HG03159 (cell line): Measurements from ENCODE around the gene DDR2.
"Not testable (repeated sequence)": the region's sequence is repeated elsewhere in the genome, so short reads cannot be mapped to it uniquely, and the experiment has no call there.

Source experiments
- ATAC-seq: cut with Tn5 transposase; IDR thresholded peaks from one replicate; pipeline ENCODE4 v1.9.1; 2021; ENCODE audit warnings: mild to moderate bottlenecking, moderate library complexity; ENCODE audit not compliant: unreplicated experiment

DDR2 gene

DNA sequence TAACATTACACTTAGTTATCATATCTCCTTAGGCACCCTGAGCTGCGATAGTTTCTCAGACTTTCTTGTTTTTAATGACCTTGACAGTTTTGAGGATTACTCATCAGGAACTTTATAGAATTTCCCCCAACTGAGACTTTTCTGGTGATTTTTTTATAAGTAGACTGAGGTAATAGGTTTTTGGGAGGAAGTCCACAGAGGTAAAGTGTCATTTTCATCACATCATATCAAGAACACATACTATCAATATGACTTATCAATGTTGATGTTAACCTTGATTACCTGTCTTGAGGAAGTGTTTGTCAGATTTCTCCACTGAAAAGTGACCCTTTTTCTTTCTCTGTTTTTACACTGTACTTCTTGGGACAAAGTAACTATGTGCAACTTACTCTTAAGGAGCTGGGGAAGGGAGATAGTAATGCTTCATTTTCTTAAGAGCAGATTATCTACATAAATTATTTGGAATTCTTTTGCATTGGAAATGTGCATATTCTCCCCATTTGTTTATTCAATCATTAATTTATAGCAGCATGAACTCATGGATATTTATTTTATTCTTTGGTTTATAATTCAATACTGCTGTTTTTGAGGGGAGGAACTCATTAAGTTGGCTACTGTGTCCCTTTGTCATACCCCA lies 85.4 kb downstream of the DDR2 start:
- ATAC-seq: no peak

DNA sequence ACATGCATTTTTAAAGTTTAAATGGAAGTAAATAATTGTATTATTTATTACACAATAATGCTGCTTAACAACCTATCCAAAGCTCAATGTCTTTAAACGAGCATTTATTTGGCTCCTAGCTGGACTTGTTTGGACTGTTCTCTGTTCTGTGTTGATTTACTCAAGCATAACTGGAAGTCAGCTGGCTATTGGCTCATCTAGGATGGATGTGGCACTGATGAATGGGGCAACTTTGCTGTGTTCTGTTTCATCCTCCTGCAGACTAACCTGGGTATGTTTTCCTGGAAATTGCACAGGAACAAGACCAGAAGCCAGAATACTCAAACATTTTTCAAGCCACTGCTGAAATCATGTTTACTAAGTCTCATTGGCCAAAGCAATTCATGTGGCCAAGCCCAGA lies 87.4 kb downstream of the DDR2 start:
- no peak for ATAC-seq

DNA sequence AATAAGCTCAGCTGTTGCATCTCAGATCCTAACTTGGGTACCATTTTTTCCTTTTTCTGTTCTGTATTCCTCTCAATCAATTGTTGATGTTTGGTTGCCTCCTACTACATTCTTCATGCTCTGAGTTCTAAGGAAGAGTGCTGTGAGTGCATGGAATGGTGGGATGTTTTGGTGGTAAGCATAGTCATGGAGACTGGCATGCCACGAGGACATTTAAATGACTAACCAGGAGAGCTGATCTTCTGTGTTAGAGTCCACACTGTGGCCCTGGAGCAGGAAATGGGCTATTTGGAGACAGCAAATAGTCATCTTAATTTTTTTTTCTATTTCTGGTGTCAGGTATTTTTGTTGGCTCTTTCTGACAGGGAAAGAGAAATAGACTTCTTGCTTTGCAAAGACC lies 88.7 kb downstream of the DDR2 start:
- ATAC-seq: no peak

DNA sequence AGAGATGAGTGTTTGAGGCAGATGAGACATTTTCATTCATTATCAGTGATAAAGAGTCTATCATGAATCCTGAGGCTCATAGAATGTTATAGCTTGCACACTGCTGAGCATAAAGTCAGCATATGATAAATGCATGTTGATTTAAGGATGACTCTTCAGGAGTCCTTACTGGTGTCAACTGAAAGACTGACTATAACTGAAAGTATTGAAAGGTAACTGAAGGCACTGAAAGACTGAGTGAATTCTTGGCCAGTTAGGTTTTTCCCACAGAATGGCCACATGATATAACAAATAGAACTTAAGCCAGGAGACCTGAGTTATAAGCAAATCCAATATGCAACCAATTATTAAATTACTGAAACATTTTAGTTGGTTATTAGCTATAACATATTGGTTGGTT lies 89.2 kb downstream of the DDR2 start:
- ATAC-seq: no peak

DNA sequence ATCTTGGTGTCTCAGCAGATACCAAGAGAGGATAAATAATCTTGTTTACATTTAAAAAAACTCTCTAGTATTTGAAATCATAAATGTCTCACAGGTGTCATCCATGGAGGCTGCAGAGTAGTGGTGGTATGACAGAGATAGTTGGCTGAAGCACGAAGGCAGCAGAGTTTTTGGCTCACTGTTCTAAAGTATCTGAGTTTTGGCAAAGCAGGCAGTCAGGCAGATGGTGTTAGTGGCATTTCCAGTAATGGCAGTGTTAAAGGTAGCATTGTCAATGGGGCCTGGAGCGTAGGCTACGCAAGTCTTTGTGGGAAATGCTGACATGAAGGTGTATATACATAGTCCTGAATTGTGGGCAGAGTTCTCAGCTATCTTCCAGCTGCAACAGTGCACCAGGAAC lies 89.8 kb downstream of the DDR2 start:
- no peak for ATAC-seq

DNA sequence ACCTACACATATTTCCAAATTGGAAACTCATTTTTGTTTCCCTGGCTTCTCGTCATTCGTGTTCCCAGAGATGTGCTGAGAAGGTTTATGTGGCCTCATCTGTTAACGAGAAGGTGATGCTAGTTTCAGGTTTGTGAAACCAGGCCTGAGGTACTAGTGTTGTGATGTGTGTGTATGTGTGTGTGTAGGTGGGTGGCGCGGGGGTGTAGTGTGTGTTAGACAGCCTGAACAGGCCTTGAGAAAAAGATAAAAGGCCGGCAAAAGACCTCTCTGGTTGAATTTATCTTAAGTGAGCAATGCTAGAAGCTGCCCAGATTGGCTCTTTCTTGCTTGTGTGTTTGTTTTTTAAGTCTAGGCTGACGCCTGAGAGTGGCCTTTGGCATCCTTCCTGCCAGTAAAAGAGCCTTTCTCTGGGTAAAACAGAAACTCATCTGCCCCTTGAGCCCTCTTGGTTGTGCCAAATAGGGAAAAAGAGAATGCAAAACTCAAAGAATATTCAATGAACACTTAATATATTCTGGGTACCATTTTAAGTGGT lies 92.4 kb downstream of the DDR2 start:
- ATAC-seq: no peak

DNA sequence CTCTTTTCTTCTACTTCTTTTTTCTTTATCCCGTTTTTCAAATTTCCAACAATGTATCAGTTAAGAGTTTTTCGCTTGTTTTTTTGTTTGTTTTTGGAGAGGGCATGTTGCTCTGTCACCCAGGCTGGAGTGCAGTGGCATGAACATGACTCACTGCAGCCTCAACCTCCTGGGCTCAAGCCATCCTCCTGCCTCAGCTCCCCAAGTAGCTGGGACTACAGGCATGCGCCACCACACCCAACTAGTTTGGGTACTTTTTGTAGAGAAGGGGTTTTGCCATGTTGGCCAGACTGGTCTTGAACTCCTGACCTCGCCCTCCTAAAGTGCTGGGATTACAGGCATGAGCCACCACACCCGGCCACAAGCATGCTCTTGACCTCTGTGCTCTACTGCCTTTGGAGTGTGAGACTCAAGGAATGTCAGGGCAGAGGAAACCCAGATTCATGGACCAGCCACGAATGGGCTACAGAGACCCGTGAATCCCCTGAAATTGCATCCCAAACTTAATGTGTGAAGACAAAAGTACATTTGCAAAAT lies 93.1 kb downstream of the DDR2 start:
- no peak for ATAC-seq

DNA sequence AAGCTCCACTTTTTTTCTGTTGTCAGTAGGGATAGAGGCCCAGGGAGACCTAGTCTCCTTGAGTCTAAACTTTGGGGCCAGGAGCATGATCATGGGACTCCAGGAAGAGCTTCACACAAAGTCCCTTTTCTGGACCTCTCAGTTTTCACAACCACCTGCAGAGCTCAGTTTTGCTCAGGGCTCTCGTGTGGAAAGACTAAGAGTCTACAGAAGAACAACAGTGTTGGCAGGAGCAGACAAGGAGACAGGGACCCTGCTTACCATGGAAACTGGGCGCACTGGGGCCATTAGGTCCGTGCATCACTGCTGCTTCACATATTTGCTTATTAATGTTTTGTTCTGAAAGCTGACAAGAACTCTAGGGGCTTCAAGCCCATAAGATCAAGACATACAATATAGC lies 94.3 kb downstream of the DDR2 start:
- ATAC-seq: no peak

DNA sequence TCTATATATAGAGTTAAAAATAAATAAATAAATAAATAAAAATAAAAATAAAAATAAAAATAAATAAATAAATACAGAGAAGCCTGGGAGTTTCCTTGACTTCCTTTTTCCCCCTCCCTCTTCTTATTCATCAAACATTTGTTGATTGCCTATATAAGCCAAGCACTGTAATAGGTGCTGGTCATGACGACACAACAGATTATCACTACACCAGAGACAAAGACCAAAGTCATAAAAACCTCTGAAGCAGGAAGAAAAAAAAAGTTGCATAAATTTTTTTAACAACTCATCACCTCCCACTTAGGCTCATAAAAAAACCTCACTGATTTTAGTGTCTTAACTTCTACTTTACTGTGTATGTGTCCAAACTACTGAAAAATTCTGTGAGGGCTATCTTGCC lies 95.2 kb downstream of the DDR2 start:
- ATAC-seq: not testable (repeated sequence)

DNA sequence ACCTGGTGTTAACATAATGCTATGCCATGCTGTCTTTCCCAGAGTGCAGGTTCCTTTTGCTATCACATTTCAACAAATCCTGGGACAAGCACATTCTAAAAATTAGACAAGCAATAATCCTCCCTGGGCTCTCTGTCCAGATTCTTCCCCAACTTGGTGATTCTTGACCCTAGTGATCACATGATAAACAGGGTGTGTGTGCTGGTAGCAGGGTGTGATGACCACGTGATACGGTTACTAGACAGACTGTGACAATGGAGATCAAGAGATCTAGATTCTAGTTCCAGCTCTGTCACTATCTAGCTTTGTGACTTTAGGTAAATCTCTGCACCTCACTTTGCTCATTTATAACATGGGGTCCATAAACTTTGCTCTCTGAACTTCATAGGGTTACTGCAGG lies 96.3 kb downstream of the DDR2 start:
- ATAC-seq: no peak

DNA sequence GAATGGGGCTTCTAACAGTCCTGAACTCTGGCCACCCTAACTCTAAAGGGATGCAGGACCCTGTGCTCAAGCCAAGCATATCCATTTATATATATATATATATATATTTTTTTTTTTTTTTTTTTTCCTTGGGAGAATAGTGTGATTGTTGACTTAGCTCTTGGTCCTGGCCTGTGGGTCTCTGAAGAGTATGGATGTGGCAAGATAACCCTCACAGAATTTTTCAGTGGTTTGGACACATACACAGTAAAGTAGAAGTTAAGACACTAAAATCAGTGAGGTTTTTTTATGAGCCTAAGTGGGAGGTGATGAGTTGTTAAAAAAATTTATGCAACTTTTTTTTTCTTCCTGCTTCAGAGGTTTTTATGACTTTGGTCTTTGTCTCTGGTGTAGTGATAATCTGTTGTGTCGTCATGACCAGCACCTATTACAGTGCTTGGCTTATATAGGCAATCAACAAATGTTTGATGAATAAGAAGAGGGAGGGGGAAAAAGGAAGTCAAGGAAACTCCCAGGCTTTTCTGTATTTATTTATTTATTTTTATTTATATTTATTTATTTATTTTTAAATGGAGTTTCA lies 97.0 kb downstream of the DDR2 start:
- ATAC-seq: not testable (repeated sequence)

DNA sequence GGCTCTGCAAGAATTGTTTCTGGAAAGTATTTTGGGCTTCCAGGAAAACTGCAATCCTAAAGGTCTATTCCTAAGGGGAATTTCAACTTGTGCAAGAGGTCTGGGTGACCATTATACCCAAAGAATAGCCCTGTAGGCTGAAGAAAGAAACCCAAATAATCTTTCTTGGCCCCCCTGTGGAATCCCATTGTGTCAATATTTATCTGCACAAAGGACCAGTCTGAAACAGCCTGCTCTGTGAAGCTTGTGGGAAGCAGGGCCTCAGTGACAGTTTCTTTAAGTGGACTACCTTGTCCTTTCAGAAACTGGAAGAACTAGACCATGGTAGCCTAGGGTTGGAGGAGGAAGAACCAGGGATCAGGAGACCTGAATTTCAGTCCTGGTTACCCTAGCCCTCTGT lies 99.8 kb downstream of the DDR2 start:
- ATAC-seq: no peak

DNA sequence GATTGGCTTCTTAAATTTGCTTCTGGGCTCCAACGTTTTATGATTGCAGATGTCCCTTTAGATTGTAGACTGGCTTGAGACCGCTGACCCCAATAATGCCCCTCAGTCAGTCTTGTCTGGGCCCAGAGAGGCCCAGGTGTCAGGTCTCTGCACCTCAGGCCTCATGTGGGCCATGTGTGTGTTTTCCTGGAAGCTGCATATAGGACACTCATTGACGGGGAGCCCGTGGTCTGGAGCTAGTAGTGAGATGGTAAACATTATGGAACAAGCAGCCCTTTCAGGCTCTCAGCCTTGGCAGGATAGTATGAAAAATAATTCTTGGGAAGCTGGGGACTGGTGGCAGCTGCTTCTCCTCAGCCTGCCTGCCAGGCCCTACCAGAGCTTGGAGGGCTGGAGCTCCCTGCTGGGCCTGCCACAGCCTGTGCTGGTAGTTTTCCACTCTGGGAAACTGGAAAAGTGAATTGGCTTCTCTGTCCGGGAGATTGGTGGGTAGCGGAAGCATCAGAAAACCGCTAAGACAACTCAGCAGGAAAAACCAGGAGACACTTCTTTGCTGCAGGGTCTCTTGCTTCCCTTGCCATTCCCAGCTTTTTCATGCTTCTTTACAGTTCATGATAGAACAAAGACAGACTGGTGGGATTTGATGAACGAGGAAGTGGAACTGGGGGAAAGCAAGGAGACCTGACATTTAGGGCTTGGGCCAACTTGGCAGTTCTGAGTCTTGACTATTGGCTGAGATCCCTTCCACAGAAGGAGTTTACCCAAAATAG lies 100.5 kb downstream of the DDR2 start:
- no peak for ATAC-seq

DNA sequence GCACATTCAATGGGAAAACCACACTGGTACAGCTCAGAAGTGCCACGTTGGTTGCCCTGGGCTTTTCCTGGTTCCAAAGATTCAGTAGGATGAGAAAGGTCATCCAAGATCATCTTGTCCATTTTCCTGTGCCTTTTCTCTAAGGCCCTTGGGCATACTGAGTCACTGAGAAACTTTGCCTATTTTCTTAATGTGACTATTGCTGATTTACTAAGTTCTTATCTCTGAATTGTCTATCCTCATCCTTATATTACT lies 101.0 kb downstream of the DDR2 start:
- ATAC-seq: no peak

DNA sequence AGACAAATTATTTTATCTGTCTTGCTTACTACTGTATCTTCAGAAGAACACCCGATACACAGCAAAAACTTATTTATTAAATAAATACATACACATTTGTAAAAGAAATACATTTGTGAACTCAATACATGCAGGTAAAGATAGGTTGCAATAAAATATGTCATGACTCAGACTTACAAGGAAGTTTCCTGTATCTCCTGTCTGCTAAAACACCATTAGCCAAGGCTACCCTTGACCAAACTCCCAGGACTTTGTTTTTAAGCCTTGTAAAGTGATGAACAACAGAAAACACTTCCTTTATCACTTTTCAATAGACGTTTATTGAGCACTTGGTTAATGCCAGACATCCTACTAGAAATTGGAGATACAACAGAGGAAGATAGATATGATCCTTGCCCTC lies 101.8 kb downstream of the DDR2 start:
- no peak for ATAC-seq

DNA sequence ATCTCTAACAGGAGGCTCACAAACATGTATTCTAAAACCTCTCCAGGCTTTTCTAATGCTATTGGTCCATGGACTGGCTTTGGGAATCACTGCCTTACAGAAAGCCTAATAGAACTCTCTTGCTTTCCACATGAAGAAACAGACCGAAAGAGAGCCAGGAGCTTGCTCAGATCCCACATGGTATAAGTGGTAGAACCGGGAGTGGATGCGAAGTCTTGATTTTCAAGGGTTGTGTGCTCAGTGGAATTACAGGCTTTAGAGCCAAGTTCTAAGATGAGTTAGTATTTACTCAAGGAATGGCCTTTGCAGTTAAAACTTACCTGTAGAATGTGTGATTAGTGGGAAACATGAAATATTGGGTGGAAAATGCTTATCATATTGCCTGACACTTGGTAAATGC lies 103.9 kb downstream of the DDR2 start:
- ATAC-seq: no peak

DNA sequence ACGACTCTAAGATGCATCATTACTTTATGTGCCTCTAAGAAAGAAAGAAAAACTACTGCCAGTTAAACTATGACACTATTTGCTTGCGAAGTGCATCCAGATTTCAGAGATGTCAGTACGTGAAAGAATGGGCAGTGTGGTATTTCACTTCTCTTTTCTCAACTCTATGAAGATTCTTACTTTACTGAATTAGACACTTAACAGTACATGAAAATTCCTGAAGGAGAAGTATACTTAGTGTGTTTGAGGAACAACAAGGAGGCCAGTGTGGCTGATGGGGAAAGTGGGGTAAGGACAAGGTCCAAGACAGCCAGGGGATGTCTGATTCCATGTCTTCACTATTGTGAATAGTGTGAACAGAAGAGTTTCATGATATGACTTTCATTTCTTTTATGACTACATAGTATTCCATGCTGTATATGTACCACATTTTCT lies 104.4 kb downstream of the DDR2 start:
- peak; percentile 79 for ATAC-seq

DNA sequence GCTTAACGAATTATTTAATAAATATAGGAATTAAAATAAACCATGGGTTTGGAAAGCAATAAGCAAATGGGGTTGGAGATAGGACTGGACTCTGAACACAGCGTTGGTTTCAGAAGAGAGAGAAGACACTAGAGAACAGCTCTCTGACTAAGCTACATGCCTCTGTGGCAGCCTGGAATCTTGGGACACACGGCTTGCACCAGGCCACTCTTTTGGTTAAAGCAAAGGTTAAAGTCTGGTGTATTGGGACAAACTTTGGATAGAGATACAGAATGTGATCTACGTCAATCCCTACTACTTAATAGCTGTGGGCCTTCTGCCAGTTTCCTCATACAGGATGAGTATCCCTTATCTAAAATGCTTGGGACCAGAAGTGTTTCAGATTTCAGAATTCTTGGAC lies 108.5 kb downstream of the DDR2 start:
- no peak for ATAC-seq

DNA sequence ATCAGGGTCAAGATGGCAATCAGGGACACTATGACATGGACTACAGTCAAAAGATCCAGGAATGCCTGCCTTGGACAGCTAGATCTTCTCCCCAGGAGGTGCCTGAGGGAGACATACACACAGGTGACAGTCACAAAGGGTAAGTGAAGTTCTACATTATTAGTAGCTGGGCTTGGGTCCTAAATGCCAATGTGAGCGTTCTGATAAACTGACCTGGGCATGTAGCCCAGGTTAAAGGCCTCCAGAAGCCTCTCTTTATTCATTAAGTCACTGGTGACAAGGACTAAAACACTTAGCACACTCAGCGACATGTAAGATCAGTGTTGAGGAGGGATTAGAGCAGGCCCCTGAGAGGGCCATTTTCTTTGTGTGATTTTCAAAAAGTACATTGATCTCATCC lies 109.3 kb downstream of the DDR2 start:
- ATAC-seq: no peak

DNA sequence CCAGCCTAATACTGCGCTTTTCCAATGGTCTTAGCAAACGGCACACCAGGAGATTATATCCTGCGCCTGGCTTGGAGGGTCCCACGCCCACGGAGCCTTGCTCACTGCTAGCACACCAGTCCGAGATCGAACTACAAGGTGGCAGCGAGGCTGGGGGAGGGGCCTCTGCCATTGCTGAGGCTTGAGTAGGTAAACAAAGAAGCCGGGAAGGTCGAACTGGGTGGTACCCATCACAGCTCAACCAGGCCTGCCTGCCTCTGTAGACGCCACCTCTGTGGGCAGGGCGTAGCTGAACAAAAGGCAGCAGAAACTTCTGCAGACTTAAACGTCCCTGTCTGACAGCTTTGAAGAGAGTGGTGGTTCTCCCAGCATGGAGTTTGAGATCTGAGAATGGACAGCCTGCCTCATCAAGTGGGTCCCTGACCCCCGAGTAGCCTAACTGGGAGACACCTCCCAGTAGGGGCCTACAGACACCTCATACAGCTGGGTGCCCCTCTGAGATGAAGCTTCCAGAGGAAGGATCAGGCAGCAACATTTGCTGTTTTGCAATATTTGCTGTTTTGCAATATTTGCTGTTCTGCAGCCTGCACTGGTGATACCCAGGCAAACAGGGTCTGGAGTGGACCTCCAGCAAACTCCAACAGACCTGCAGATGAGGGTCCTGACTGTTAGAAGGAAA lies 114.1 kb downstream of the DDR2 start:
- ATAC-seq: not testable (repeated sequence)

DNA sequence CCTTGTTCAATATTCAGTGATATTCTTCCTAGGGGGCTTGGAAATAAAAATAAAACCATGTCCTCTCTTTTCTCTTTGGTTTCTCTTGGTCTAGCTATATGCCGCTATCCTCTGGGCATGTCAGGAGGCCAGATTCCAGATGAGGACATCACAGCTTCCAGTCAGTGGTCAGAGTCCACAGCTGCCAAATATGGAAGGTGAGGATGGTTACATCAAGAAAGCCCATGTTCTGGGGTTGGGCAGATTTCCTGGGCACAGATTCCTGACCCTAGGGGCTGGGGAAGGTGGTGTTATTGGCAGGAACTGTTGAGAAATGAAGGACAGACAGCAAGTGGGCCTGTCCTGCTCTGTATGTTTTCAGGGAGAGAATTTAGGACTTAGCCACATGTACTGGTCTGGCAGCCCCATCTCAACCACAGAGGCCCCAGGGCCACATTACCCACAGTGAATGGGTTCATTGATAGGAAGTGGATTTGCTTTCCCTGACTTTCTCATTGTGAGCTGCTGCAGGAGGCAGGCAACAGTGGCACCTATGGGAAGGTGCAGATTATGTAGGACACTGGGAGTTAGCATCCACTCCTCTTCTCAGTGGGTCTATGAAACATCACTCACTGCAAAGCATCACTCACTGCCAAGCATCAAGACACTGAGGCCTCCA lies 120.9 kb downstream of the DDR2 start:
- no peak for ATAC-seq
